Transverse colon (tissue), 4 donors: ENCODE results near the gene MORC3. TPM values are rescaled to one million over a fixed set of nuclear protein-coding genes. Genes with fewer than 3 reads are reported as not detected.

Source experiments
- DNase-seq: peaks from one replicate; pipeline ENCODE4 v3.0.0-alpha.2; 2019
- H3K27ac ChIP-seq, 4 donors: fragments of 200-600 bp; sonication (generic); 2 replicates each; pipeline ENCODE4 v1.5.1; 2016 to 2018; ENCODE audit warnings: inconsistent platforms in 4 of 4
- H3K27me3 ChIP-seq: fragments of 200-600 bp; sonication (generic); 2 replicates; pipeline ENCODE4 v1.5.1; 2017; ENCODE audit warnings: inconsistent platforms
- H3K36me3 ChIP-seq, 4 donors: fragments of 200-600 bp; sonication (generic); 2 replicates each; pipeline ENCODE4 v1.5.1; 2017 to 2019; ENCODE audit warnings: inconsistent platforms in 4 of 4
- H3K4me1 ChIP-seq, 4 donors: fragments of 200-600 bp; sonication (generic); 2 replicates each; pipeline ENCODE4 v1.5.1; 2017 to 2020; ENCODE audit warnings: inconsistent platforms in 4 of 4
- H3K4me3 ChIP-seq, 4 donors: fragments of 200-600 bp; sonication (generic); 1 replicate in 1 of 4; 2 replicates in 3 of 4; pipeline versions ENCODE4 v1.5.1 to v1.6.1; 2017 to 2019; ENCODE audit warnings: inconsistent platforms in 4 of 4
- H3K9me3 ChIP-seq, 2 donors: fragments of 200-600 bp; sonication (generic); 2 replicates each; pipeline ENCODE4 v1.5.1; 2017 to 2019; ENCODE audit warnings: inconsistent platforms in 2 of 2
- EP300 ChIP-seq: sonication (generic); formaldehyde crosslinking; IDR thresholded peaks from one replicate; pipeline ENCODE4 v1.6.1; 2017; ENCODE audit warnings: antibody characterized with exemption, low read depth
- POLR2A ChIP-seq: fragments of 450-650 bp; IDR thresholded peaks from one replicate; pipeline ENCODE4 v1.6.1; 2016; ENCODE audit warnings: antibody characterized with exemption, mild to moderate bottlenecking, moderate library complexity
- POLR2AphosphoS5 ChIP-seq, 3 donors: sonication (generic); formaldehyde crosslinking; IDR thresholded peaks; one replicate each; pipeline ENCODE4 v1.6.1; 2016; ENCODE audit warnings: antibody characterized with exemption in 3 of 3
- WGBS, 2 donors: methylation state at CpG; one replicate each; pipeline ENCODE4 v1.1.5; 2018; ENCODE audit warnings: low coverage in 1 of 2; 5-methylcytosine and 5-hydroxymethylcytosine counted together
- in situ Hi-C, 4 donors: fragments of 200-750 bp; cut with MboI; loops; one replicate each; pipeline versions ENCODE4 v1.15.0 to v1.15.1; 2017; ENCODE audit warnings: low sequenced_read_pairs in 3 of 4, low pct_ligation_motif_present in 1 of 4, low pct_unique_long_range_greater_than_20kb in 1 of 4
- intact Hi-C: fragments of 100-400 bp; cut with DNase I; formaldehyde crosslinking; loops from one replicate; pipeline ENCODE4 v1.15.1; 2023; ENCODE audit warnings: low total_unique reads
- total RNA-seq, 4 donors: library from RNA; depleted of rRNA; stranded (reverse); fragments of >200 nt; gene quantifications; one replicate each; pipeline ENCODE4 v1.1.0, GENCODE V29; 2016
- TF ChIP-seq, protein P1 (sequence below), 5 experiments: fragments of 200-600 bp in 3 of 5; fragments of 450-650 bp in 2 of 5; sonication (generic) in 3 of 5; IDR thresholded peaks; 1 replicate in 2 of 5; 2 replicates in 3 of 5; pipeline ENCODE4 v1.5.1; 2016 to 2017; ENCODE audit warnings: antibody characterized with exemption in 5 of 5, inconsistent platforms in 3 of 5, mild to moderate bottlenecking in 2 of 5, moderate library complexity in 1 of 5

Gene MORC3
- total RNA-seq, 4 donors from 2014 or later, result 33.7 to 127 (median 56.8) TPM

DNA sequence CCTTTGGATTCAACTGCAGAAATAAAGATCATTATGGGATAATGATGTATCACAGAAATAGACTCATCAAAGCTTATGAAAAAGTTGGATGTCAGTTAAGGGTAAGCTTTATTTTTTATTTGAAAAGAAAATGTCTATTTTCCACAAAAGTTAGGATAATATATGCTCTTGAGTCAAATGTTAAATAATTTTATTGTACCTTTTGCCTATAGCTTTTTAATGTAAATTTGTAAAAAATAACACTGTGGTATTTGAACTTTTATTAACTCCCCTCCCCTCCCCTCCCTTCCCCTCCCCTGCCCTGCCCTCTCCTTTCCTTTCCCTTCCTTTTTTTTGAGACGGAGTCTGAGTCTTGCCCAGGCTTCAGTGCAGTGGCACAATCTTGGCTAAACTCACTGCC lies 24.9 kb downstream of the MORC3 start:
- Histone ChIP-seq H3K27me3 (no peaks in the 10 kb centered on the region), H3K9me3 (no peaks in the 10 kb centered on the region), H3K27ac (no peak overlapping the region), H3K36me3 (peaks cover 0 to 94% (median 37%) of the 10 kb centered on the region in 4 donors), H3K4me3 (no peak overlapping the region), H3K4me1 (peaks cover 0 to 10% (median 1%) of the 10 kb centered on the region in 4 donors)
- TF ChIP-seq POLR2A, result no peak
- TF ChIP-seq EP300, result no peak
- TF ChIP-seq, protein P1, sequence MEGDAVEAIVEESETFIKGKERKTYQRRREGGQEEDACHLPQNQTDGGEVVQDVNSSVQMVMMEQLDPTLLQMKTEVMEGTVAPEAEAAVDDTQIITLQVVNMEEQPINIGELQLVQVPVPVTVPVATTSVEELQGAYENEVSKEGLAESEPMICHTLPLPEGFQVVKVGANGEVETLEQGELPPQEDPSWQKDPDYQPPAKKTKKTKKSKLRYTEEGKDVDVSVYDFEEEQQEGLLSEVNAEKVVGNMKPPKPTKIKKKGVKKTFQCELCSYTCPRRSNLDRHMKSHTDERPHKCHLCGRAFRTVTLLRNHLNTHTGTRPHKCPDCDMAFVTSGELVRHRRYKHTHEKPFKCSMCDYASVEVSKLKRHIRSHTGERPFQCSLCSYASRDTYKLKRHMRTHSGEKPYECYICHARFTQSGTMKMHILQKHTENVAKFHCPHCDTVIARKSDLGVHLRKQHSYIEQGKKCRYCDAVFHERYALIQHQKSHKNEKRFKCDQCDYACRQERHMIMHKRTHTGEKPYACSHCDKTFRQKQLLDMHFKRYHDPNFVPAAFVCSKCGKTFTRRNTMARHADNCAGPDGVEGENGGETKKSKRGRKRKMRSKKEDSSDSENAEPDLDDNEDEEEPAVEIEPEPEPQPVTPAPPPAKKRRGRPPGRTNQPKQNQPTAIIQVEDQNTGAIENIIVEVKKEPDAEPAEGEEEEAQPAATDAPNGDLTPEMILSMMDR (IDR thresholded peaks at IDR 0.05), result no peak
- TF ChIP-seq POLR2AphosphoS5 (IDR thresholded peaks at IDR 0.05), result no peak
- intact Hi-C loops (no loop called here), in situ Hi-C loops (loop anchor here in 2 of 4 donors (25.0 kb wide), 1 partner anchor 208 kb away; the partner anchor contains the start of gene CBR3 (in 2 of the 2))
- 65 to 82% methylated on average over 1 of the region's 1 CpG for WGBS, 2 donors
- DNase-seq, result no peak

DNA sequence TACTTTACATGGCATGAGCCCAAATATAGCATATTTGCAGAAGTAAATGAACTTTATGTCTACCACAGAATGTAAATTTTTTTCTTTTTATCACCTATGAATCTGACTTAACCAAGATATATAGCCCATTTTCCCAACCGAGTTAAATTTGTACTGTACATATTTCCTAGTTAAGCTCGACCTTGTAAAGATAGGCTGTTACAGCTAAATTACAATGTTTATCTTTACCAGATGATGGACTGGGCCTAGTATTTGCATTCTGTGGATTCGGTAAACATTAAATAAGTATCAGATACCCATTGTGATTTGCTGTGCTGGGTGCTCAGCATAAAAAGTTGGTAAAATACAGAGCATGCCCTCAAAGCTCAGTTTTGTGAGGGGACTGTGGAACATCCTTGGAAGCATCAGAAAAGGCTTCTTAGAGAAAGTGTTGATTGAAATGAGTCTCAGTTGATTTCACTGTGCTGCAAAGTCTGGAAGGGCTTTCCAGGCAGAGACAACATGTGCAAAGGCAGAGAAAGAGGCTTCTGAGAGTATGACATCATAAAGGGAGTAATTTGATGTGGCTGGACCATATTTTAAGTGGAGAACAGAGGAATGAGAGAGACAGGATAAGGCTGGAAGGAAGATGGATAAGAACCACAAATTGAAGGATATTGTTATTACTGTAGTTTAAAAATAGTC lies 27.4 kb downstream of the MORC3 start:
- WGBS, 2 donors, result 45 to 58% methylated on average over 3 of the region's 3 CpGs
- H3K4me1 ChIP-seq, result peaks cover 0 to 10% (median 1%) of the 10 kb centered on the region in 4 donors
- no peak for TF ChIP-seq POLR2AphosphoS5 (IDR thresholded peaks at IDR 0.05)
- TF ChIP-seq, protein P1 (IDR thresholded peaks at IDR 0.05), result no peak
- TF ChIP-seq EP300, result no peak
- TF ChIP-seq POLR2A, result no peak
- no peak overlapping the region for H3K4me3 ChIP-seq
- intact Hi-C loops, result no loop called here
- DNase-seq, result no peak
- no peaks in the 10 kb centered on the region for H3K27me3 ChIP-seq
- H3K9me3 ChIP-seq, result no peaks in the 10 kb centered on the region
- H3K36me3 ChIP-seq, result peaks cover 0 to 93% (median 30%) of the 10 kb centered on the region in 4 donors
- H3K27ac ChIP-seq, result no peak overlapping the region
- in situ Hi-C loops, result loop anchor here in 2 of 4 donors (25.0 kb wide), 1 partner anchor 210 kb away; the partner anchor contains the start of gene CBR3 (in 2 of the 2)

DNA sequence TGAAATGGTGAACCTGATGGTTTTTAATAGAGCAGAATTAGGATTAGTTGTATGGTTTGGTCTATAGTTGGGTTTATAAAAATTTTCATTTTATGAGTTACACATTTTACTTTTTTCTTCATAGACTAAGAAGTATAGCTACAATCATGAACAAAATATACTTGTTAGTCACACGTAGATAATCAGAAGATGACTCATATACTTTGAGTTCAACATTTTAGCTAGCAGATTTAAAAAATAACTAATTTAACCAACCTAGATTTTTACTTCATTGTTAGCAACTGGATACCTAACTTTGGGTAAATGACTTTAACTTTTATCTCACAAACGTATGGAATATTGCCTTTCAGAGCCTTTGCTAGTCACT lies 27.9 kb downstream of the MORC3 start:
- DNase-seq, result no peak
- H3K4me3 ChIP-seq, result no peak overlapping the region
- H3K36me3 ChIP-seq, result peaks cover 0 to 91% (median 29%) of the 10 kb centered on the region in 4 donors
- H3K9me3 ChIP-seq, result no peaks in the 10 kb centered on the region
- intact Hi-C loops (no loop called here), in situ Hi-C loops (loop anchor here in 2 of 4 donors (25.0 kb wide), 1 partner anchor 211 kb away; the partner anchor contains the start of gene CBR3 (in 2 of the 2))
- H3K4me1 ChIP-seq, result peaks cover 0 to 10% (median 1%) of the 10 kb centered on the region in 4 donors
- no peak overlapping the region for H3K27ac ChIP-seq
- TF ChIP-seq POLR2A, result no peak
- TF ChIP-seq, protein P1 (IDR thresholded peaks at IDR 0.05), result no peak
- no peak for TF ChIP-seq EP300
- no peak for TF ChIP-seq POLR2AphosphoS5 (IDR thresholded peaks at IDR 0.05)
- no peaks in the 10 kb centered on the region for H3K27me3 ChIP-seq
- 87 to 88% methylated on average over 2 of the region's 2 CpGs for WGBS, 2 donors

DNA sequence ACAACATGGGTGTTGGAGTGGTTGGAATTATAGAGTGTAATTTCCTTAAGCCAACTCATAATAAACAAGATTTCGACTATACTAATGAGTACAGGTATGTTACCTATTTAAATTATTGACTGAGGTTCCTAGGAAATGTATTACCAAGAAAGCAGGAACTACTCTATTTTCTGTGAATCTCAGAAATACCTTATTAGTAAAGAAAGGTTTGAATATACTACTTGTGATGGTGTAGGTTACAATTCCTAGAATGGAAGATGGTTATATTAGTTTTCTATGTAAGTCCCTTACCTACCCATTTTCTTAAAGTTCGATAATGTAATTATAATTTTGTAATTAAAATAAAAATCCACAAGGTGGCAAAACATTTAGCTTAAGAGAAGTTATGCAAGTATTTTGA lies 29.3 kb downstream of the MORC3 start:
- TF ChIP-seq POLR2A, result no peak
- no peak for TF ChIP-seq EP300
- TF ChIP-seq, protein P1 (IDR thresholded peaks at IDR 0.05), result no peak
- no peak for TF ChIP-seq POLR2AphosphoS5 (IDR thresholded peaks at IDR 0.05)
- H3K9me3 ChIP-seq, result no peaks in the 10 kb centered on the region
- no peak overlapping the region for H3K27ac ChIP-seq
- DNase-seq, result no peak
- H3K36me3 ChIP-seq, result peaks cover 0 to 77% (median 22%) of the 10 kb centered on the region in 4 donors
- no peaks in the 10 kb centered on the region for H3K27me3 ChIP-seq
- in situ Hi-C loops (loop anchor here in 2 of 4 donors (25.0 kb wide), 1 partner anchor 212 kb away; the partner anchor contains the start of gene CBR3 (in 2 of the 2)), intact Hi-C loops (no loop called here)
- WGBS, 2 donors, result 97 to 100% methylated on average over 2 of the region's 2 CpGs
- H3K4me3 ChIP-seq, result no peak overlapping the region
- H3K4me1 ChIP-seq, result peaks cover 0 to 10% (median 1%) of the 10 kb centered on the region in 4 donors
